Fibroblast of pulmonary artery (primary cell): ENCODE results near the gene SPINT2.

Experiments
- DNase-seq: peaks from one replicate; pipeline ENCODE4 v3.0.0-alpha.2; 2010; ENCODE audit warnings: low read depth
- H3K4me3 ChIP-seq: replicated peaks from 2 replicates; pipeline ENCODE4 v1.5.1; 2011; ENCODE audit warnings: low read depth, mild to moderate bottlenecking, control low read depth, low read length, moderate library complexity
- TF ChIP-seq, protein P1 (sequence below): IDR thresholded peaks from 2 replicates; pipeline ENCODE4 v1.5.1; 2011; ENCODE audit warnings: mild to moderate bottlenecking, control low read depth, low read length, inconsistent platforms; ENCODE audit errors: missing control alignments

The SPINT2 gene

DNA sequence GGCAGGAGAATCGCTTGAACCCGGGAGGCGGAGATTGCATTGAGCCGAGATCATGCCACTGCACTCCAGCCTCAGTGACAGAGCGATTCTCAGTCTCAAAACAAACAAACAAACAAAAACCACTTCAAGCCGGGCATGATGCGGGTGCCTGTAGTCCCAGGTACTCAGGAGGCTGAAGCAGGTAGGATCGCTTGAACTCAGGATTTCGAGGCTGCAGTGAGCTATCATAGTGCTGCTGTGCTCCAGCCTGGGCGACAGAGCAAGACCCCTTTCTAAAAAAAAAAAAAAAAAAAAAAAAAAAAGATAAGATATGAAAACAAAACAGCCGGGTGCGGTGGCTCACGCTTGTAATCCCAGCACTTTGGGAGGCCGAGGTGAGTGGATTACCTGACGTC is 21.1 kb upstream of the SPINT2 start:
- TF ChIP-seq, protein P1, sequence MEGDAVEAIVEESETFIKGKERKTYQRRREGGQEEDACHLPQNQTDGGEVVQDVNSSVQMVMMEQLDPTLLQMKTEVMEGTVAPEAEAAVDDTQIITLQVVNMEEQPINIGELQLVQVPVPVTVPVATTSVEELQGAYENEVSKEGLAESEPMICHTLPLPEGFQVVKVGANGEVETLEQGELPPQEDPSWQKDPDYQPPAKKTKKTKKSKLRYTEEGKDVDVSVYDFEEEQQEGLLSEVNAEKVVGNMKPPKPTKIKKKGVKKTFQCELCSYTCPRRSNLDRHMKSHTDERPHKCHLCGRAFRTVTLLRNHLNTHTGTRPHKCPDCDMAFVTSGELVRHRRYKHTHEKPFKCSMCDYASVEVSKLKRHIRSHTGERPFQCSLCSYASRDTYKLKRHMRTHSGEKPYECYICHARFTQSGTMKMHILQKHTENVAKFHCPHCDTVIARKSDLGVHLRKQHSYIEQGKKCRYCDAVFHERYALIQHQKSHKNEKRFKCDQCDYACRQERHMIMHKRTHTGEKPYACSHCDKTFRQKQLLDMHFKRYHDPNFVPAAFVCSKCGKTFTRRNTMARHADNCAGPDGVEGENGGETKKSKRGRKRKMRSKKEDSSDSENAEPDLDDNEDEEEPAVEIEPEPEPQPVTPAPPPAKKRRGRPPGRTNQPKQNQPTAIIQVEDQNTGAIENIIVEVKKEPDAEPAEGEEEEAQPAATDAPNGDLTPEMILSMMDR = no peak
- DNase-seq = no peak
- H3K4me3 ChIP-seq = peak overlapping the region; percentile 49

- TF ChIP-seq, protein P1 = no peak
- no peak overlapping the region for H3K4me3 ChIP-seq
- DNase-seq = peak; percentile 57
Measured at GRCh38 chr19:38245826-38246498, 18.4 kb upstream of the SPINT2 start.

GRCh38 chr19:38247126-38247525 is 17.2 kb upstream of the SPINT2 start:
- peak; percentile 59 for DNase-seq
- TF ChIP-seq, protein P1 = no peak

DNA sequence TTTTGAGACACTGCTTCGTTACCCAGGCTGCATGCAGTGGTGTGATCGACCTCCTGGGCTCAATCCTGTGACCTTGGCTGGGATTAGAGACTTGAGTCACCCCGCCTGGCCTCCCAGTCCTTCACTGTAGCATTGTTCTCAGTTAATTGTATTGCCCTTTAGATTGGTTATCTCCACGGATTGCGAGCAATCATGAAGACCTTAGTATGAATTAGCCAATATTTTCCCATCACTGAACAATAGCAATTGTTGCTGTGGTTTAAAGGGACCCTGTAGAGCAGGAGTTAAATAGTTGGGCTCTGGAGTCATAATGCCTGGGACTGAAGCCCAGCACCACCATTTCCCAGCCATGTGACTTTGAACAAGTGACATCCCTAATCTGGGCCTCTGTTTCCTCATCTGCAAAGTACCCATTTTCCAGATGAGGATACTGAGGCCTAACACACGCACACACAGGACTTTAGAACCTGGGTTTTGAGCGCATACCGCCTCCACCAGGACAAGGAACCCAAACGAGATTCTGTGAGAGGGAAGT is 16.6 kb upstream of the SPINT2 start:
- no peak overlapping the region for H3K4me3 ChIP-seq
- TF ChIP-seq, protein P1 = no peak
- DNase-seq = peak; percentile 92

More at GRCh38 chr19:38247126-38247525, 17.2 kb upstream of the SPINT2 start:
- no peak overlapping the region for H3K4me3 ChIP-seq

DNA sequence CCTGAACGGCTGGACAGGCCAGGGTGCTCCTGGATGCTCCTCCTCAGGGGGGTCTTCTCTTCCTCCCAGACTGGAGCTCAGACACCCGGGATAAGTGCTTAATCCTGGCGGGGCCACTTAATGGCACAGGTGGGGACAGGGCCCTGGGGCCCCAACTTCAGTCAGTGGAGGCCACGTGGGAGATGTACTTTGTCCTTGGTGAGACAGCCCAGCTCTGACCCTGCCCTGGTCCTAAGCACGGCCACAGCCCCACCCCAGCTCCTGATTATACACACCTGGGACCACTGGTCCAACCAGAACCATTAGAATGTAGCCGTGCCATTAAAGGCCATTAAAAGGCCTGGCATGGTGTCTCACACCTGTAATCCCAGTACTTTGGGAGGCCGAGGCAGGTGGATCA is 16.0 kb upstream of the SPINT2 start:
- no peak for DNase-seq
- H3K4me3 ChIP-seq = no peak overlapping the region
- TF ChIP-seq, protein P1 = no peak

DNA sequence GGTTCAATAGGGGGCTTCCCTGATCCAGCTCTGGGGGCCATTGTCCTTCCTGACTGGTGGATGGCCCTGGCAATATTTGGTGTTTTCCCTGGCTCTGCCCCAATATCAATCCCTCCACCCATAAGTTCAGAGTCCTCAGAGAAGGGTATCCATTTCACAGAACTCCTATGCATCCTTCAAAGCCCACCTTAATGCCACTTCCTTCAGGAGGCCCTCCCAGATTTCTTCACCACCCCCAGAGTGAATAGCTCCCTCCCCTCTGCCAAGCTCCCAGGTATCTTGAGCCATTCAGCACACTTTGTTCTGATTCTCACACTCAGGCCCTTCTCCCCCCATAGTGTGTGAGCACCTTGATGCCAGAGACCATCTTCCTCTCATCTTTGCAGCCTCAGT is 13.9 kb upstream of the SPINT2 start:
- TF ChIP-seq, protein P1 = no peak
- H3K4me3 ChIP-seq = no peak overlapping the region
- DNase-seq = no peak
